Measurements from ENCODE around the gene WDFY3.

GRCh38 chr4:84866295-84866694 lies 100.2 kb downstream of the WDFY3 start:
- no peak for TF ChIP-seq EZH2 (IDR thresholded peaks at IDR 0.05)
- TF ChIP-seq CTCF (IDR thresholded peaks at IDR 0.05) = no peak
